HCT116 (cell line): Measurements from ENCODE around the gene PTBP3. TPM values are rescaled to one million over a fixed set of nuclear protein-coding genes. Genes with fewer than 3 reads are reported as not detected.

Experiments
- ATAC-seq: fragments of 200-7000 bp; cut with Tn5 transposase; 2 replicates; pipeline ENCODE4 v1.9.1; 2020; ENCODE audit warnings: mild to moderate bottlenecking, moderate library complexity
- BruUV-seq: library from RNA; stranded (reverse); fragments of 400-500 nt; replicated peaks from 2 replicates; lab custom pipeline; 2021; lab: Mats Ljungman, UMichigan
- CTCF ChIA-PET: fragments of 300-600 bp; sonication (Branson Sonifier 250); formaldehyde crosslinking; loops from one replicate; lab custom pipeline; 2021; ENCODE audit warnings: antibody characterized with exemption; lab: Charles Lee
- POLR2A ChIA-PET: fragments of 300-600, 350-600 bp; sonication (Branson Sonifier 250); formaldehyde crosslinking; loops from one replicate; lab custom pipeline; 2021; ENCODE audit warnings: antibody characterized with exemption; lab: Charles Lee
- RAD21 ChIA-PET, 2 experiments: fragments of 300-600 bp; sonication (Branson Sonifier 250); formaldehyde crosslinking; loops; one replicate each; lab custom pipeline; 2023; ENCODE audit warnings: low total read pairs in 2 of 2; ENCODE audit not compliant: uncharacterized antibody in 2 of 2, unreplicated experiment in 2 of 2, low non-redundant PET in 1 of 2; lab: Charles Lee
- DNase-seq: peaks from one replicate; pipeline ENCODE4 v3.0.0-alpha.2; 2010; ENCODE audit warnings: low read depth, low spot score
- H2AFZ ChIP-seq: fragments of 200-600 bp; shearing (Covaris generic), sonication (generic); 2 replicates; pipeline ENCODE4 v1.6.1; 2017; ENCODE audit warnings: low read depth, mixed run types, mixed read lengths, antibody characterized with exemption, low read length; ENCODE audit not compliant: poor library complexity, severe bottlenecking
- H3K27ac ChIP-seq: 2 replicates; pipeline ENCODE4 v1.5.1; 2012; ENCODE audit warnings: low read depth, low read length
- H3K27me3 ChIP-seq: fragments of 200-600 bp; sonication (generic); 2 replicates; pipeline ENCODE4 v1.6.1; 2016; ENCODE audit warnings: mixed run types, low read length, mixed read lengths; ENCODE audit not compliant: insufficient read depth
- H3K36me3 ChIP-seq, 2 experiments: fragments of 200-500 bp in 1 of 2; fragments of 200-600 bp in 1 of 2; sonication (Bioruptor generic) in 1 of 2; sonication (generic) in 1 of 2; 2 replicates each; pipeline versions ENCODE4 v1.5.1 to v1.6.1; 2014 to 2016; ENCODE audit warnings: low read length in 2 of 2, inconsistent platforms in 1 of 2, mixed read lengths in 1 of 2, mixed run types in 1 of 2; ENCODE audit not compliant: insufficient read depth in 2 of 2, control insufficient read depth in 1 of 2
- H3K4me1 ChIP-seq, 2 experiments: fragments of 200-600 bp in 1 of 2; sonication (generic) in 1 of 2; 2 replicates each; pipeline versions ENCODE4 v1.5.1 to v1.6.1; 2012 to 2017; ENCODE audit warnings: low read length in 2 of 2, inconsistent platforms in 1 of 2, mild to moderate bottlenecking in 1 of 2, mixed read lengths in 1 of 2, mixed run types in 1 of 2, moderate library complexity in 1 of 2; ENCODE audit not compliant: insufficient read depth in 2 of 2, control insufficient read depth in 1 of 2
- H3K4me2 ChIP-seq: fragments of 200-600 bp; sonication (generic); 2 replicates; pipeline ENCODE4 v1.6.1; 2017; ENCODE audit warnings: mixed run types, low read length, mixed read lengths
- H3K4me3 ChIP-seq, 2 experiments: fragments of 200-600 bp in 1 of 2; sonication (generic) in 1 of 2; replicated peaks in 1 of 2; 2 replicates each; pipeline ENCODE4 v1.5.1; 2011 to 2016; ENCODE audit warnings: low read length in 2 of 2, control low read depth in 1 of 2, low read depth in 1 of 2, mild to moderate bottlenecking in 1 of 2, mixed read lengths in 1 of 2, mixed run types in 1 of 2
- H3K79me2 ChIP-seq: fragments of 200-600 bp; sonication (generic); 2 replicates; pipeline ENCODE4 v1.6.1; 2017; ENCODE audit warnings: mild to moderate bottlenecking, mixed run types, low read length, moderate library complexity, mixed read lengths; ENCODE audit not compliant: insufficient read depth
- H3K9ac ChIP-seq: fragments of 200-600 bp; sonication (generic); 2 replicates; pipeline ENCODE4 v1.6.1; 2016; ENCODE audit warnings: low read length, mixed read lengths
- H3K9me2 ChIP-seq: fragments of 200-600 bp; sonication (generic), shearing (Covaris generic); 2 replicates; pipeline ENCODE4 v1.6.1; 2017; ENCODE audit warnings: mixed run types, mild to moderate bottlenecking, moderate library complexity; ENCODE audit not compliant: insufficient read depth
- H3K9me3 ChIP-seq, 2 experiments: fragments of 200-500 bp in 1 of 2; fragments of 200-600 bp in 1 of 2; sonication (Bioruptor generic) in 1 of 2; sonication (generic) in 1 of 2; 2 replicates each; pipeline ENCODE4 v1.6.1; 2014 to 2017; ENCODE audit warnings: low read length in 2 of 2, mixed read lengths in 2 of 2, inconsistent platforms in 1 of 2, low read depth in 1 of 2, mild to moderate bottlenecking in 1 of 2, mixed run types in 1 of 2, moderate library complexity in 1 of 2; ENCODE audit not compliant: control insufficient read depth in 1 of 2, insufficient read depth in 1 of 2
- H4K20me1 ChIP-seq: fragments of 200-600 bp; sonication (generic), shearing (Covaris generic); 2 replicates; pipeline ENCODE4 v1.6.1; 2017; ENCODE audit warnings: mixed run types, mild to moderate bottlenecking, moderate library complexity; ENCODE audit not compliant: insufficient read depth
- ATF3 ChIP-seq: IDR thresholded peaks from 2 replicates; pipeline ENCODE4 v1.6.1; 2012
- CEBPB ChIP-seq: IDR thresholded peaks from 2 replicates; pipeline ENCODE4 v1.6.1; 2012; ENCODE audit warnings: low read depth
- CTCF ChIP-seq, 3 experiments: fragments of 200-600 bp in 1 of 3; sonication (generic) in 1 of 3; IDR thresholded peaks in 2 of 3; conservative IDR thresholded peaks in 1 of 3; 2 replicates each; pipeline ENCODE4 v1.5.1; 2012 to 2017; ENCODE audit warnings: low read depth in 2 of 3, low read length in 2 of 3, antibody characterized with exemption in 1 of 3, borderline replicate concordance in 1 of 3, control low read depth in 1 of 3, mild to moderate bottlenecking in 1 of 3, mixed read lengths in 1 of 3, mixed run types in 1 of 3, moderate library complexity in 1 of 3; ENCODE audit not compliant: insufficient read depth in 1 of 3
- EGR1 ChIP-seq: IDR thresholded peaks from 2 replicates; pipeline ENCODE4 v1.6.1; 2012; ENCODE audit warnings: low read depth
- FOSL1 ChIP-seq: IDR thresholded peaks from 2 replicates; pipeline ENCODE4 v1.6.1; 2012; ENCODE audit warnings: low read depth
- MAX ChIP-seq: IDR thresholded peaks from 2 replicates; pipeline ENCODE4 v1.6.1; 2012
- POLR2AphosphoS5 ChIP-seq: IDR thresholded peaks from 2 replicates; pipeline ENCODE4 v1.6.1; 2011; ENCODE audit warnings: mild to moderate bottlenecking, low read depth, low read length, moderate library complexity
- SP1 ChIP-seq: IDR thresholded peaks from 2 replicates; pipeline ENCODE4 v1.6.1; 2012; ENCODE audit warnings: low read depth
- ZBTB33 ChIP-seq: IDR thresholded peaks from 2 replicates; pipeline ENCODE4 v1.6.1; 2011; ENCODE audit warnings: mild to moderate bottlenecking, low read length, moderate library complexity; ENCODE audit not compliant: insufficient replicate concordance; ENCODE audit errors: extremely low read depth
- ZNF274 ChIP-seq: fragments of 200-500 bp; sonication (Bioruptor generic); IDR thresholded peaks from 2 replicates; pipeline ENCODE4 v1.6.1; 2014; ENCODE audit warnings: mild to moderate bottlenecking, low read depth, low read length, inconsistent platforms
- intact Hi-C: fragments of 100-400 bp; cut with micrococcal nuclease; formaldehyde crosslinking; loops from 2 replicates; pipeline ENCODE4 v1.10.0; 2022
- total RNA-seq: library from RNA; stranded (reverse); gene quantifications from one replicate; pipeline ENCODE4 v1.2.1, GENCODE V29; 2021; ENCODE audit not compliant: unreplicated experiment

The PTBP3 gene
- total RNA-seq, 1 experiment from 2014 or later = 102 TPM

- Histone ChIP-seq H3K4me1 (peaks cover 7 to 12% of the 10 kb centered on the region in 2 experiments; a peak in 3 of 4 replicates), H3K4me2 (peak overlapping the region; percentile 76), H2AFZ (no peak overlapping the region), H3K9ac (peak overlapping the region; percentile 90), H4K20me1 (no peaks in the 10 kb centered on the region), H3K27me3 (no peaks in the 10 kb centered on the region), H3K4me3 (peak overlapping the region; percentile 86 to 92), H3K36me3 (no peaks in the 10 kb centered on the region), H3K9me3 (no peaks in the 10 kb centered on the region), H3K27ac (no peak overlapping the region), H3K79me2 (peaks cover 46% of the 10 kb centered on the region), H3K9me2 (no peaks in the 10 kb centered on the region)
- DNase-seq = no peak
- no peak for TF ChIP-seq CTCF (IDR thresholded peaks at IDR 0.05 in 2 of 3, conservative IDR thresholded peaks at IDR 0.05 in 1 of 3; ENCODE audit: borderline replicate concordance in 1 of 3, insufficient read depth in 1 of 3, low read depth in 2 of 3, low read length in 2 of 3)
- TF ChIP-seq SP1 = no peak
- no peak for TF ChIP-seq ATF3
- no peak for ATAC-seq
- RAD21 ChIA-PET = no interaction called here
- POLR2A ChIA-PET = no interaction called here
- intact Hi-C loops = no loop called here
- CTCF ChIA-PET = no interaction called here
- no TSS peak for BruUV-seq
Measured at GRCh38 chr9:112380825-112381221, 47.4 kb upstream of the PTBP3 start.

- Histone ChIP-seq H3K27ac (peak within 1 kb of the TSS; percentile 92), H3K27me3 (no peaks in the 10 kb centered on the region), H3K4me2 (peak within 1 kb of the TSS; percentile 86), H3K9me3 (no peaks in the 10 kb centered on the region), H3K9me2 (no peaks in the 10 kb centered on the region), H3K79me2 (peaks cover 45% of the 10 kb centered on the region), H3K4me1 (peaks cover 7 to 12% of the 10 kb centered on the region in 2 experiments; a peak in 3 of 4 replicates), H2AFZ (peak within 1 kb of the TSS; percentile 66), H3K9ac (peak within 1 kb of the TSS; percentile 90), H4K20me1 (no peaks in the 10 kb centered on the region), H3K4me3 (peak within 1 kb of the TSS; percentile 86 to 92), H3K36me3 (no peaks in the 10 kb centered on the region)
- CTCF ChIA-PET = interaction anchor here (0.5 to 2.0 kb wide), 10 partner anchors 8 to 439 kb away, joined by 3 to 12 read pairs (median 4); partner anchors contain the start of gene PTBP3
- intact Hi-C loops = no loop called here
- BruUV-seq = TSS peak; percentile 58
- DNase-seq (no peak), ATAC-seq (peak; percentile 61)
- POLR2A ChIA-PET = interaction anchor here (0.5 to 1.9 kb wide), 13 partner anchors 8 to 781 kb away, joined by 3 to 12 read pairs (median 4); partner anchors contain the start of genes PTBP3 and PTGR1
- RAD21 ChIA-PET = interaction anchor here (0.6 to 1.4 kb wide), 2 partner anchors 107 to 267 kb away, joined by 3 to 4 read pairs; no protein-coding TSS in a partner anchor
- TF ChIP-seq POLR2AphosphoS5 (peak; percentile 44), CEBPB (no peak), MAX (peak; percentile 24; the same call in 1 of the 2 replicates), SP1 (no peak), EGR1 (no peak), ATF3 (no peak), ZNF274 (no peak), FOSL1 (no peak), ZBTB33 (no peak)
Measured at GRCh38 chr9:112380102-112380824, 46.8 kb upstream of the PTBP3 start, which contains the start of gene HSDL2. TSS of gene HSDL2 (plus strand) at chr9:112380108. CDS start at chr9:112380164, 56 bp downstream.
